ENCODE measurements around the gene CACNA1H.

DNA sequence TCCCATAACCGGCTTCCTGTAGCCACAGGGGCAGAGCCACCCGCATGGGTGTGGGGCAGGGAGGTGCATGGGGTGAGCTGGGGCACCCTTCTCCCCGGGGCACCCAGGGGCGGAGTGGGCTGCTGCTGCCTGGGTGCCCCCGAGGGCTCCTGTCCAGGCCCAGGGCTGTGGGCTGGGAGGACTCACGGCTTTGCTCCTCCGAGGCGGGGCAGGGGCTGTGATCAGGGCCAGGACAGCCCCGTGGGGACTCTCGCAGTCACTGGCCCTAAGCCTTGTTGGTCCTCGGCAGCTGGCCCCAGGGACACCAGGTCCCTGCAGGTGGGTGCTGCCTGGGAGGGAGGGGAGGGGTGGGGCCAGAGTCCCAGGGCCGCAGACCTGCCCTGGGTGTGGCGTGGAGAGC is 19.7 kb downstream of the CACNA1H start:
- TF ChIP-seq, protein P1, sequence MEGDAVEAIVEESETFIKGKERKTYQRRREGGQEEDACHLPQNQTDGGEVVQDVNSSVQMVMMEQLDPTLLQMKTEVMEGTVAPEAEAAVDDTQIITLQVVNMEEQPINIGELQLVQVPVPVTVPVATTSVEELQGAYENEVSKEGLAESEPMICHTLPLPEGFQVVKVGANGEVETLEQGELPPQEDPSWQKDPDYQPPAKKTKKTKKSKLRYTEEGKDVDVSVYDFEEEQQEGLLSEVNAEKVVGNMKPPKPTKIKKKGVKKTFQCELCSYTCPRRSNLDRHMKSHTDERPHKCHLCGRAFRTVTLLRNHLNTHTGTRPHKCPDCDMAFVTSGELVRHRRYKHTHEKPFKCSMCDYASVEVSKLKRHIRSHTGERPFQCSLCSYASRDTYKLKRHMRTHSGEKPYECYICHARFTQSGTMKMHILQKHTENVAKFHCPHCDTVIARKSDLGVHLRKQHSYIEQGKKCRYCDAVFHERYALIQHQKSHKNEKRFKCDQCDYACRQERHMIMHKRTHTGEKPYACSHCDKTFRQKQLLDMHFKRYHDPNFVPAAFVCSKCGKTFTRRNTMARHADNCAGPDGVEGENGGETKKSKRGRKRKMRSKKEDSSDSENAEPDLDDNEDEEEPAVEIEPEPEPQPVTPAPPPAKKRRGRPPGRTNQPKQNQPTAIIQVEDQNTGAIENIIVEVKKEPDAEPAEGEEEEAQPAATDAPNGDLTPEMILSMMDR (IDR thresholded peaks at IDR 0.05; ENCODE audit: control extremely low read depth in 1 of 3, insufficient read depth in 1 of 3, low read depth in 1 of 3, low read length in 3 of 3): no peak
- TF ChIP-seq, protein P2, sequence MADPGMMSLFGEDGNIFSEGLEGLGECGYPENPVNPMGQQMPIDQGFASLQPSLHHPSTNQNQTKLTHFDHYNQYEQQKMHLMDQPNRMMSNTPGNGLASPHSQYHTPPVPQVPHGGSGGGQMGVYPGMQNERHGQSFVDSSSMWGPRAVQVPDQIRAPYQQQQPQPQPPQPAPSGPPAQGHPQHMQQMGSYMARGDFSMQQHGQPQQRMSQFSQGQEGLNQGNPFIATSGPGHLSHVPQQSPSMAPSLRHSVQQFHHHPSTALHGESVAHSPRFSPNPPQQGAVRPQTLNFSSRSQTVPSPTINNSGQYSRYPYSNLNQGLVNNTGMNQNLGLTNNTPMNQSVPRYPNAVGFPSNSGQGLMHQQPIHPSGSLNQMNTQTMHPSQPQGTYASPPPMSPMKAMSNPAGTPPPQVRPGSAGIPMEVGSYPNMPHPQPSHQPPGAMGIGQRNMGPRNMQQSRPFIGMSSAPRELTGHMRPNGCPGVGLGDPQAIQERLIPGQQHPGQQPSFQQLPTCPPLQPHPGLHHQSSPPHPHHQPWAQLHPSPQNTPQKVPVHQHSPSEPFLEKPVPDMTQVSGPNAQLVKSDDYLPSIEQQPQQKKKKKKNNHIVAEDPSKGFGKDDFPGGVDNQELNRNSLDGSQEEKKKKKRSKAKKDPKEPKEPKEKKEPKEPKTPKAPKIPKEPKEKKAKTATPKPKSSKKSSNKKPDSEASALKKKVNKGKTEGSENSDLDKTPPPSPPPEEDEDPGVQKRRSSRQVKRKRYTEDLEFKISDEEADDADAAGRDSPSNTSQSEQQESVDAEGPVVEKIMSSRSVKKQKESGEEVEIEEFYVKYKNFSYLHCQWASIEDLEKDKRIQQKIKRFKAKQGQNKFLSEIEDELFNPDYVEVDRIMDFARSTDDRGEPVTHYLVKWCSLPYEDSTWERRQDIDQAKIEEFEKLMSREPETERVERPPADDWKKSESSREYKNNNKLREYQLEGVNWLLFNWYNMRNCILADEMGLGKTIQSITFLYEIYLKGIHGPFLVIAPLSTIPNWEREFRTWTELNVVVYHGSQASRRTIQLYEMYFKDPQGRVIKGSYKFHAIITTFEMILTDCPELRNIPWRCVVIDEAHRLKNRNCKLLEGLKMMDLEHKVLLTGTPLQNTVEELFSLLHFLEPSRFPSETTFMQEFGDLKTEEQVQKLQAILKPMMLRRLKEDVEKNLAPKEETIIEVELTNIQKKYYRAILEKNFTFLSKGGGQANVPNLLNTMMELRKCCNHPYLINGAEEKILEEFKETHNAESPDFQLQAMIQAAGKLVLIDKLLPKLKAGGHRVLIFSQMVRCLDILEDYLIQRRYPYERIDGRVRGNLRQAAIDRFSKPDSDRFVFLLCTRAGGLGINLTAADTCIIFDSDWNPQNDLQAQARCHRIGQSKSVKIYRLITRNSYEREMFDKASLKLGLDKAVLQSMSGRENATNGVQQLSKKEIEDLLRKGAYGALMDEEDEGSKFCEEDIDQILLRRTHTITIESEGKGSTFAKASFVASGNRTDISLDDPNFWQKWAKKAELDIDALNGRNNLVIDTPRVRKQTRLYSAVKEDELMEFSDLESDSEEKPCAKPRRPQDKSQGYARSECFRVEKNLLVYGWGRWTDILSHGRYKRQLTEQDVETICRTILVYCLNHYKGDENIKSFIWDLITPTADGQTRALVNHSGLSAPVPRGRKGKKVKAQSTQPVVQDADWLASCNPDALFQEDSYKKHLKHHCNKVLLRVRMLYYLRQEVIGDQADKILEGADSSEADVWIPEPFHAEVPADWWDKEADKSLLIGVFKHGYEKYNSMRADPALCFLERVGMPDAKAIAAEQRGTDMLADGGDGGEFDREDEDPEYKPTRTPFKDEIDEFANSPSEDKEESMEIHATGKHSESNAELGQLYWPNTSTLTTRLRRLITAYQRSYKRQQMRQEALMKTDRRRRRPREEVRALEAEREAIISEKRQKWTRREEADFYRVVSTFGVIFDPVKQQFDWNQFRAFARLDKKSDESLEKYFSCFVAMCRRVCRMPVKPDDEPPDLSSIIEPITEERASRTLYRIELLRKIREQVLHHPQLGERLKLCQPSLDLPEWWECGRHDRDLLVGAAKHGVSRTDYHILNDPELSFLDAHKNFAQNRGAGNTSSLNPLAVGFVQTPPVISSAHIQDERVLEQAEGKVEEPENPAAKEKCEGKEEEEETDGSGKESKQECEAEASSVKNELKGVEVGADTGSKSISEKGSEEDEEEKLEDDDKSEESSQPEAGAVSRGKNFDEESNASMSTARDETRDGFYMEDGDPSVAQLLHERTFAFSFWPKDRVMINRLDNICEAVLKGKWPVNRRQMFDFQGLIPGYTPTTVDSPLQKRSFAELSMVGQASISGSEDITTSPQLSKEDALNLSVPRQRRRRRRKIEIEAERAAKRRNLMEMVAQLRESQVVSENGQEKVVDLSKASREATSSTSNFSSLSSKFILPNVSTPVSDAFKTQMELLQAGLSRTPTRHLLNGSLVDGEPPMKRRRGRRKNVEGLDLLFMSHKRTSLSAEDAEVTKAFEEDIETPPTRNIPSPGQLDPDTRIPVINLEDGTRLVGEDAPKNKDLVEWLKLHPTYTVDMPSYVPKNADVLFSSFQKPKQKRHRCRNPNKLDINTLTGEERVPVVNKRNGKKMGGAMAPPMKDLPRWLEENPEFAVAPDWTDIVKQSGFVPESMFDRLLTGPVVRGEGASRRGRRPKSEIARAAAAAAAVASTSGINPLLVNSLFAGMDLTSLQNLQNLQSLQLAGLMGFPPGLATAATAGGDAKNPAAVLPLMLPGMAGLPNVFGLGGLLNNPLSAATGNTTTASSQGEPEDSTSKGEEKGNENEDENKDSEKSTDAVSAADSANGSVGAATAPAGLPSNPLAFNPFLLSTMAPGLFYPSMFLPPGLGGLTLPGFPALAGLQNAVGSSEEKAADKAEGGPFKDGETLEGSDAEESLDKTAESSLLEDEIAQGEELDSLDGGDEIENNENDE (IDR thresholded peaks at IDR 0.05; ENCODE audit: insufficient replicate concordance, low read length): no peak
- TF ChIP-seq POLR2AphosphoS5 (IDR thresholded peaks at IDR 0.05; ENCODE audit: low read depth, low read length) (no peak), YY1 (IDR thresholded peaks at IDR 0.05; ENCODE audit: low read depth, low read length) (no peak), TEAD4 (IDR thresholded peaks at IDR 0.05; ENCODE audit: low read depth, low read length) (no peak)
- TF ChIP-seq, protein P3, sequence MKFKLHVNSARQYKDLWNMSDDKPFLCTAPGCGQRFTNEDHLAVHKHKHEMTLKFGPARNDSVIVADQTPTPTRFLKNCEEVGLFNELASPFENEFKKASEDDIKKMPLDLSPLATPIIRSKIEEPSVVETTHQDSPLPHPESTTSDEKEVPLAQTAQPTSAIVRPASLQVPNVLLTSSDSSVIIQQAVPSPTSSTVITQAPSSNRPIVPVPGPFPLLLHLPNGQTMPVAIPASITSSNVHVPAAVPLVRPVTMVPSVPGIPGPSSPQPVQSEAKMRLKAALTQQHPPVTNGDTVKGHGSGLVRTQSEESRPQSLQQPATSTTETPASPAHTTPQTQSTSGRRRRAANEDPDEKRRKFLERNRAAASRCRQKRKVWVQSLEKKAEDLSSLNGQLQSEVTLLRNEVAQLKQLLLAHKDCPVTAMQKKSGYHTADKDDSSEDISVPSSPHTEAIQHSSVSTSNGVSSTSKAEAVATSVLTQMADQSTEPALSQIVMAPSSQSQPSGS (IDR thresholded peaks at IDR 0.05; ENCODE audit: low read length): no peak
